ENCODE measurements around the gene RIPK4. TPM values are rescaled to one million over a fixed set of nuclear protein-coding genes. Genes with fewer than 3 reads are reported as not detected.
A peak's percentile ranks its signal among the peaks of the same experiment; 100 is the strongest.

The RIPK4 gene
- total RNA-seq, 1 experiment from 2014 or later, result 67.4 TPM

DNA sequence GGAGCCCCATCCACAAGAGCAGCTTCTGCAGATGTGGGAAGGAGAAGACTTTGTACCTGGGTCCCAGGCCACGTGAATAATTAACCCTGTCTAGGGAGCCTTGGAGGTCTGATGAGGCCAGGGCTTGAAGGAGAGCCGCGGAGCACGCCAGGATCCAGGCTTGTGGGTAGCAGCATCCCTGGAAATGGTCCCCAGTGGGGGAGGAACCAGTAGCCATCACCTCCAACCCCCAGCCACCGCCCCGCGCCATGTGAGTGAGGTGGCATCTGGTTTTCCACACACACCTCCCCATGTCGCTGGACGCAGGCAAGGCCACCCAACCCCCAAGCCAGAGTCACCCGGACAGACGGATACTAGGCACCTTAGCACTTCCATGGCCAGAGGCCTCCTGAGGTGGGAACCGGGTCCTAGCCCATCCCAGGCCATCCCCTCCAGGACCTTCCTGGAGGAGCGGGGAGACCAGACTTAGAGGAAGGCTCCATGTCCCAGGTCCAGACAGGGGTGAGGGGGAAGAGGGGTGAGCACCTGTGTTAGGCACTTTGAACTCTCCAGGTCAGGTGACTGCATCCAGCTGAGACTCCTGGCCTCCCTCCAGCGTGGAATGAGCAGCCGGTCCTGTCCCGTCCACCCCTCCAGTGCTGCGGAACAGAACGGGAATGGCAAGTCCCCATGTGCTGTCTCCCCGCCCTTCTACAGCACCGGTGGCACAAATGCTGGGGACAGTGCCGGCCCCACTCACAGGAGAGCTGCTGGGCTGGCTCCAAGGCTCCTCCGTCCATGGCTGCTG is 53.2 kb downstream of the RIPK4 start:
- Histone ChIP-seq H3K4me3 (ENCODE audit: low read depth in 2 of 2, low read length in 2 of 2) (no peak overlapping the region), H3K36me3 (ENCODE audit: control insufficient read depth, insufficient read depth, low read length) (no peaks in the 10 kb centered on the region), H3K27ac (ENCODE audit: low read length) (0 out of 2 replicates have a peak overlapping the region, but pooled peaks have one; percentile 17), H3K9me3 (ENCODE audit: control insufficient read depth, insufficient read depth, low read depth, low read length) (no peaks in the 10 kb centered on the region), H3K27me3 (ENCODE audit: control insufficient read depth, insufficient read depth, low read length) (no peaks in the 10 kb centered on the region), H3K4me1 (ENCODE audit: control insufficient read depth, insufficient read depth, low read length) (peaks cover 3% of the 10 kb centered on the region; the same call in 1 of the 2 replicates)
- no peak for DNase-seq (ENCODE audit: low read depth, low spot score)
- CTCF ChIA-PET, result no interaction called here
- no TSS peak for BruUV-seq (replicated peaks)
- POLR2A ChIA-PET, result no interaction called here
- intact Hi-C loops (cut with micrococcal nuclease; ENCODE audit: unreplicated experiment) (no loop called here), in situ Hi-C loops (cut with HindIII; ENCODE audit: low pct_unique_long_range_greater_than_20kb, low sequenced_read_pairs) (no loop called here)
- ATAC-seq, result 0 out of 2 replicates have a peak, but pooled peaks have one; percentile 32
- TF ChIP-seq POLR2AphosphoS5 (IDR thresholded peaks at IDR 0.05; ENCODE audit: low read depth, low read length), result no peak

DNA sequence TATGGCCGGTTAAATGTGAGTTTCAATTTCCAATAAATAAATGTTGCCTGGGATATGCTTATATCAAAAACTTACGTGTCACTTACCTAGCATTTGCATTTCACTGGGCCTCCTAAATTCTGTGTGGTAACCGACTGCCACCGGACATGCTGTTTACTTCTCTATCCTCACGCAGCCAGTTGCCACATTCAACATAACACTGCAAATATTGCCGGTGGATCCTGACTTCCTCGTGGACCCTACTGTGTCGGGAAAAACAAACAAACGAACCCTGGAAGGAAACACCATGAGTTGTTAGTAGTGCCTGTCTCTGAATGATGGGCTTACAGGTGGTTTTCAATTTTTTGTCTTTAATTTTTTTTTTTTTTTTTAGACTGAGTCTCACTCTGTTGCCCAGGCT is 54.1 kb downstream of the RIPK4 start:
- in situ Hi-C loops (cut with HindIII; ENCODE audit: low pct_unique_long_range_greater_than_20kb, low sequenced_read_pairs), result no loop called here
- ATAC-seq, result no peak
- POLR2A ChIA-PET, result no interaction called here
- CTCF ChIA-PET, result no interaction called here
- no peaks in the 10 kb centered on the region for H3K27me3 ChIP-seq (ENCODE audit: control insufficient read depth, insufficient read depth, low read length)
- no peaks in the 10 kb centered on the region for H3K9me3 ChIP-seq (ENCODE audit: control insufficient read depth, insufficient read depth, low read depth, low read length)
- no peak for DNase-seq (ENCODE audit: low read depth, low spot score)
- peaks cover 8% of the 10 kb centered on the region for H3K4me1 ChIP-seq (ENCODE audit: control insufficient read depth, insufficient read depth, low read length)
- no peak overlapping the region for H3K27ac ChIP-seq (ENCODE audit: low read length)
- no peak for TF ChIP-seq SIN3A (IDR thresholded peaks at IDR 0.05; ENCODE audit: borderline replicate concordance, insufficient read depth, low read depth, low read length)
- TF ChIP-seq TCF7L2 (IDR thresholded peaks at IDR 0.05; ENCODE audit: low read depth, low read length), result no peak
- TF ChIP-seq, protein P1, sequence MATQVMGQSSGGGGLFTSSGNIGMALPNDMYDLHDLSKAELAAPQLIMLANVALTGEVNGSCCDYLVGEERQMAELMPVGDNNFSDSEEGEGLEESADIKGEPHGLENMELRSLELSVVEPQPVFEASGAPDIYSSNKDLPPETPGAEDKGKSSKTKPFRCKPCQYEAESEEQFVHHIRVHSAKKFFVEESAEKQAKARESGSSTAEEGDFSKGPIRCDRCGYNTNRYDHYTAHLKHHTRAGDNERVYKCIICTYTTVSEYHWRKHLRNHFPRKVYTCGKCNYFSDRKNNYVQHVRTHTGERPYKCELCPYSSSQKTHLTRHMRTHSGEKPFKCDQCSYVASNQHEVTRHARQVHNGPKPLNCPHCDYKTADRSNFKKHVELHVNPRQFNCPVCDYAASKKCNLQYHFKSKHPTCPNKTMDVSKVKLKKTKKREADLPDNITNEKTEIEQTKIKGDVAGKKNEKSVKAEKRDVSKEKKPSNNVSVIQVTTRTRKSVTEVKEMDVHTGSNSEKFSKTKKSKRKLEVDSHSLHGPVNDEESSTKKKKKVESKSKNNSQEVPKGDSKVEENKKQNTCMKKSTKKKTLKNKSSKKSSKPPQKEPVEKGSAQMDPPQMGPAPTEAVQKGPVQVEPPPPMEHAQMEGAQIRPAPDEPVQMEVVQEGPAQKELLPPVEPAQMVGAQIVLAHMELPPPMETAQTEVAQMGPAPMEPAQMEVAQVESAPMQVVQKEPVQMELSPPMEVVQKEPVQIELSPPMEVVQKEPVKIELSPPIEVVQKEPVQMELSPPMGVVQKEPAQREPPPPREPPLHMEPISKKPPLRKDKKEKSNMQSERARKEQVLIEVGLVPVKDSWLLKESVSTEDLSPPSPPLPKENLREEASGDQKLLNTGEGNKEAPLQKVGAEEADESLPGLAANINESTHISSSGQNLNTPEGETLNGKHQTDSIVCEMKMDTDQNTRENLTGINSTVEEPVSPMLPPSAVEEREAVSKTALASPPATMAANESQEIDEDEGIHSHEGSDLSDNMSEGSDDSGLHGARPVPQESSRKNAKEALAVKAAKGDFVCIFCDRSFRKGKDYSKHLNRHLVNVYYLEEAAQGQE (IDR thresholded peaks at IDR 0.05; ENCODE audit: insufficient read depth in 1 of 2, low read depth in 2 of 2, low read length in 1 of 2), result no peak
- TF ChIP-seq, protein P2, sequence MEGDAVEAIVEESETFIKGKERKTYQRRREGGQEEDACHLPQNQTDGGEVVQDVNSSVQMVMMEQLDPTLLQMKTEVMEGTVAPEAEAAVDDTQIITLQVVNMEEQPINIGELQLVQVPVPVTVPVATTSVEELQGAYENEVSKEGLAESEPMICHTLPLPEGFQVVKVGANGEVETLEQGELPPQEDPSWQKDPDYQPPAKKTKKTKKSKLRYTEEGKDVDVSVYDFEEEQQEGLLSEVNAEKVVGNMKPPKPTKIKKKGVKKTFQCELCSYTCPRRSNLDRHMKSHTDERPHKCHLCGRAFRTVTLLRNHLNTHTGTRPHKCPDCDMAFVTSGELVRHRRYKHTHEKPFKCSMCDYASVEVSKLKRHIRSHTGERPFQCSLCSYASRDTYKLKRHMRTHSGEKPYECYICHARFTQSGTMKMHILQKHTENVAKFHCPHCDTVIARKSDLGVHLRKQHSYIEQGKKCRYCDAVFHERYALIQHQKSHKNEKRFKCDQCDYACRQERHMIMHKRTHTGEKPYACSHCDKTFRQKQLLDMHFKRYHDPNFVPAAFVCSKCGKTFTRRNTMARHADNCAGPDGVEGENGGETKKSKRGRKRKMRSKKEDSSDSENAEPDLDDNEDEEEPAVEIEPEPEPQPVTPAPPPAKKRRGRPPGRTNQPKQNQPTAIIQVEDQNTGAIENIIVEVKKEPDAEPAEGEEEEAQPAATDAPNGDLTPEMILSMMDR (IDR thresholded peaks at IDR 0.05), result no peak
- no peak for TF ChIP-seq POLR2AphosphoS5 (IDR thresholded peaks at IDR 0.05; ENCODE audit: low read depth, low read length)
- H3K4me3 ChIP-seq (ENCODE audit: low read depth in 2 of 2, low read length in 2 of 2), result no peak overlapping the region
- no TSS peak for BruUV-seq (replicated peaks)
- intact Hi-C loops (cut with micrococcal nuclease; ENCODE audit: unreplicated experiment), result no loop called here
- H3K36me3 ChIP-seq (ENCODE audit: control insufficient read depth, insufficient read depth, low read length), result no peaks in the 10 kb centered on the region

DNA sequence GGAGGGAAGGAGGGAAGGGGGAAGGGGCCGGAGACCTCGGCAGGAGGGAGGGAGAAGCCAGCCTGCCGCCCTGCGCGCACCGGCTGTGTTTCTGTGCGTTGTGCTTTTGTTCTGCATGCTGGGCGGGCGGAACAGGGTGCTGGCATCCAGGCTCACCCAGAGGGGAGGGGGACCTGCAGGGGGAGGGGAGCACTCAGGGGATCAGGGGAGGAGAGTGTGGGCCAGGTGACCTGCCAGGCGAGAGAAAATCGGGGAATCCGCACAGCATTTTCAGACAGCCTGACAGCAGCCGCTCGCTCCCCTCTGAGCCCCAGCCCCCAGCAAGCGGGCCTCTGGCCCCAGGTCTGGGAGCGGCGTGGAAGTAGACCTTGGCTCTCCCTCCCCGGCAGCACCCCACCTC is 54.7 kb downstream of the RIPK4 start:
- Histone ChIP-seq H3K4me1 (ENCODE audit: control insufficient read depth, insufficient read depth, low read length) (peaks cover 13% of the 10 kb centered on the region), H3K36me3 (ENCODE audit: control insufficient read depth, insufficient read depth, low read length) (no peaks in the 10 kb centered on the region), H3K27ac (ENCODE audit: low read length) (no peak overlapping the region), H3K9me3 (ENCODE audit: control insufficient read depth, insufficient read depth, low read depth, low read length) (no peaks in the 10 kb centered on the region), H3K27me3 (ENCODE audit: control insufficient read depth, insufficient read depth, low read length) (no peaks in the 10 kb centered on the region), H3K4me3 (ENCODE audit: low read depth in 2 of 2, low read length in 2 of 2) (no peak overlapping the region)
- in situ Hi-C loops (cut with HindIII; ENCODE audit: low pct_unique_long_range_greater_than_20kb, low sequenced_read_pairs), result no loop called here
- CTCF ChIA-PET, result no interaction called here
- TF ChIP-seq, protein P1 (IDR thresholded peaks at IDR 0.05; ENCODE audit: insufficient read depth in 1 of 2, low read depth in 2 of 2, low read length in 1 of 2), result no peak
- TF ChIP-seq SIN3A (IDR thresholded peaks at IDR 0.05; ENCODE audit: borderline replicate concordance, insufficient read depth, low read depth, low read length) (no peak), TCF7L2 (IDR thresholded peaks at IDR 0.05; ENCODE audit: low read depth, low read length) (no peak), POLR2AphosphoS5 (IDR thresholded peaks at IDR 0.05; ENCODE audit: low read depth, low read length) (no peak)
- TF ChIP-seq, protein P2 (IDR thresholded peaks at IDR 0.05), result no peak
- ATAC-seq (no peak), DNase-seq (ENCODE audit: low read depth, low spot score) (no peak)
- no TSS peak for BruUV-seq (replicated peaks)
- POLR2A ChIA-PET, result no interaction called here
- intact Hi-C loops (cut with micrococcal nuclease; ENCODE audit: unreplicated experiment), result no loop called here

Measured in Panc1 (cell line).